ENCODE results near the gene ZNF440. TPM values are rescaled to one million over a fixed set of nuclear protein-coding genes. Genes with fewer than 3 reads are reported as not detected.
A peak's percentile ranks its signal among the peaks of the same experiment; 100 is the strongest.
"Not testable (repeated sequence)": the region's sequence is repeated elsewhere in the genome, so short reads cannot be mapped to it uniquely, and the experiment has no call there.

ZNF440 gene
- total and polyA plus RNA-seq, 2 experiments from 2014 or later = 5.7 to 15.5 TPM

- TF ChIP-seq, protein P1, sequence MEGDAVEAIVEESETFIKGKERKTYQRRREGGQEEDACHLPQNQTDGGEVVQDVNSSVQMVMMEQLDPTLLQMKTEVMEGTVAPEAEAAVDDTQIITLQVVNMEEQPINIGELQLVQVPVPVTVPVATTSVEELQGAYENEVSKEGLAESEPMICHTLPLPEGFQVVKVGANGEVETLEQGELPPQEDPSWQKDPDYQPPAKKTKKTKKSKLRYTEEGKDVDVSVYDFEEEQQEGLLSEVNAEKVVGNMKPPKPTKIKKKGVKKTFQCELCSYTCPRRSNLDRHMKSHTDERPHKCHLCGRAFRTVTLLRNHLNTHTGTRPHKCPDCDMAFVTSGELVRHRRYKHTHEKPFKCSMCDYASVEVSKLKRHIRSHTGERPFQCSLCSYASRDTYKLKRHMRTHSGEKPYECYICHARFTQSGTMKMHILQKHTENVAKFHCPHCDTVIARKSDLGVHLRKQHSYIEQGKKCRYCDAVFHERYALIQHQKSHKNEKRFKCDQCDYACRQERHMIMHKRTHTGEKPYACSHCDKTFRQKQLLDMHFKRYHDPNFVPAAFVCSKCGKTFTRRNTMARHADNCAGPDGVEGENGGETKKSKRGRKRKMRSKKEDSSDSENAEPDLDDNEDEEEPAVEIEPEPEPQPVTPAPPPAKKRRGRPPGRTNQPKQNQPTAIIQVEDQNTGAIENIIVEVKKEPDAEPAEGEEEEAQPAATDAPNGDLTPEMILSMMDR (IDR thresholded peaks at IDR 0.05; ENCODE audit: low read depth, low read length) = no peak
- H3K9me3 ChIP-seq (ENCODE audit: low read depth) = no peaks in the 10 kb centered on the region
- no peak overlapping the region for H3K4me3 ChIP-seq
- no peaks in the 10 kb centered on the region for H3K27me3 ChIP-seq
- DNase-seq (ENCODE audit: low read depth in 1 of 2, low spot score in 1 of 2) = no peak
- H3K36me3 ChIP-seq = no peaks in the 10 kb centered on the region
- no peak overlapping the region for H3K27ac ChIP-seq
- H3K4me1 ChIP-seq (ENCODE audit: low read depth) = no peaks in the 10 kb centered on the region
Measured at GRCh38 chr19:11843722-11844121, 29.6 kb downstream of the ZNF440 start.

DNA sequence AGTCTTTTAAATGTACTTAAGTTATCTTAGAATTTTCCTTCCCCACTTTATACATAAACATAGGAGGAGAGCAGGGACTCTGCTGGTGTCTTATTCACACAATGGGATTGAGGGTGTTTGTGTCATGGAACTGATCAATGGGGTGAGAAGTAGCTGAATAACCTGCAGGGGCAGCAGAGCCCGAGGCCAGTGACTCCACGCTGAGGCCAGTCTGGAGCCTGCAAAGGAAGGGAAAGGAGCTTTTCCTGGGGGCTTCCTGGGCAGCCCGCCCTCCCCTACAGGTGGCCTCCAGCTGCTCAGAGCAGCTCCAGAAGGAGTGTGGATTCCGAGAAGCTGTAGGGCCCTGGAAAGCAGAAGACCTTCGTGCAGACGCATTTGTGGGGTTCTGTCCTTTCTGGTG is 33.5 kb downstream of the ZNF440 start:
- DNase-seq (ENCODE audit: low read depth in 1 of 2, low spot score in 1 of 2); H3K27ac ChIP-seq; H3K36me3 ChIP-seq; H3K4me3 ChIP-seq; H3K4me1 ChIP-seq (ENCODE audit: low read depth); H3K27me3 ChIP-seq; H3K9me3 ChIP-seq (ENCODE audit: low read depth): not testable (repeated sequence)
- TF ChIP-seq, protein P1 (IDR thresholded peaks at IDR 0.05; ENCODE audit: low read depth, low read length) = peak; percentile 5

- Histone ChIP-seq H3K4me1 (ENCODE audit: low read depth) (no peaks in the 10 kb centered on the region), H3K27me3 (no peaks in the 10 kb centered on the region), H3K9me3 (ENCODE audit: low read depth) (no peaks in the 10 kb centered on the region), H3K27ac (no peak overlapping the region), H3K36me3 (no peaks in the 10 kb centered on the region), H3K4me3 (no peak overlapping the region)
- no peak for DNase-seq (ENCODE audit: low read depth in 1 of 2, low spot score in 1 of 2)
- TF ChIP-seq, protein P1 (IDR thresholded peaks at IDR 0.05; ENCODE audit: low read depth, low read length) = no peak
Measured at GRCh38 chr19:11848200-11848593, 34.1 kb downstream of the ZNF440 start.

DNA sequence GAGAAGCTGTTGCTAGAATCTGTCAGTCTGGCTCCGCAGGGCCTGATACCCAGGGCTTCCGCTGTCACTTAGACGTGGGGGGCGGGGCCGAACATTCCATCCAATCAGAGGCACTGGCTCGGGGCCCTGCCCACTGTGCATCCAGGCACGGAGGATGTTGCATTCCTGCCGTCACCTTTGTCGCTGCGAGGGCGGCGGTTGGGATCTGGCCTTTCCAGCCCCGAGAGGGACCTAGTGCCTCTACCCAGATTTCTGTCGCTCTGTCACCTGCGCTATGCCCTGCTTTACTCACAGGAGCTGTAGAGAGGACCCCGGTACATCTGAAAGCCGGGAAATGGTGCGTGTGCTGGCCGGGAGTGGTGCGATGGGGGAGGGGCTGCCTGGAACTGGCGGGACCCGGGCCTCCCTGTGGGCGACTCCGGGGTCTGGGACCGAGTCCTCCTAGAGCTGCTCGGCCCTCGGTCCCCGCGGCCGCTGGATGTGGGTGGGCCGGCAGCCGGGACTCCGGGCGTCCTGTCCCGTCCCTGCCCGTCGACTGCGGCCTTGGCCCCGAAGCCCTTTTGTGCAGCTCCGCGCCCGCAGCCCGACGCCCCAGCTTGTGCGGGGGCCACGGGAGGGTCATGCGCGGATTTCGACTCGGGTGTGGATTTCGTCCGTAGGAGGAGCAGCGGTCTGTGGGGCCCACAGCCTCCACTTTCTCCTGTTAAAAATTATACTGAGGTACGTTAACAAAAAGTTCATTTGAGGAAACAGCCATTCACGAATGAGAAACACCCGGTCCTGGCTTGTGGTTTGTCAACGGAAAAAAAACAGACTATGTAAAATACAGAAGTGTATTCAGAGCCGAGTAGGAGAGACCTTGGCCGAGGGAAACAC is 34.8 kb downstream of the ZNF440 start, which contains the start of gene ZNF439:
ZNF439 (plus strand) TSS at position 133 of the 876 bp plus-strand sequence; CDS start at position 275, 142 bp downstream.
- Histone ChIP-seq H3K4me3 (peak within 1 kb of the TSS; percentile 21), H3K27ac (no peak within 1 kb of the TSS)
- DNase-seq (ENCODE audit: low read depth in 1 of 2, low spot score in 1 of 2) = peak; percentile 72 to 83

GRCh38 chr19:11850289-11850688 is 36.2 kb downstream of the ZNF440 start:
- H3K9me3 ChIP-seq (ENCODE audit: low read depth); H3K4me3 ChIP-seq; H3K27ac ChIP-seq; H3K27me3 ChIP-seq; H3K4me1 ChIP-seq (ENCODE audit: low read depth); H3K36me3 ChIP-seq; DNase-seq (ENCODE audit: low read depth in 1 of 2, low spot score in 1 of 2): not testable (repeated sequence)

More for the DNA sequence above, 34.8 kb downstream of the ZNF440 start, which contains the start of gene ZNF439:
- TF ChIP-seq, protein P1 (IDR thresholded peaks at IDR 0.05; ENCODE audit: low read depth, low read length) = no peak
- Histone ChIP-seq H3K27me3 (no peaks in the 10 kb centered on the region), H3K36me3 (no peaks in the 10 kb centered on the region), H3K4me1 (ENCODE audit: low read depth) (no peaks in the 10 kb centered on the region), H3K9me3 (ENCODE audit: low read depth) (no peaks in the 10 kb centered on the region)

DNA sequence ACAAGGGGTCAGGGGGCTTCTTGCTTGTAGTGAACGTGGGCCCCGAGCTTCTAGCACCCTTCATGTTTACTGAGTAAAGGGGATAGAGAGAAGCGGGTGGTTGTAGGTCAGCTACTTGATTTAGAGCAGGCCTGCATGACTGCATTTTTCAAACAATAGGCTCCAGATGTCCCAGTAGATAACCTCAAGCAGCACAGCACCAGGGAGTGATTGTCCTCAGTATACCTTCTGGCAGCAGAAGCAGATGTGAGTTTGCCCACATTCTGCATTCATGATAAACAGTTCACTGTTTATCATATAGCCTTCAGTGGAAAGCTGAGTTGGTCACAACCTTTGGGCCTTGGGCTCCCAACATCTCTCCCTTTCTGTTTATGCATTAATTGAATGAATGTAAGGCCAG is 39.3 kb downstream of the ZNF440 start:
- DNase-seq (ENCODE audit: low read depth in 1 of 2, low spot score in 1 of 2) = no peak
- H3K36me3 ChIP-seq = no peaks in the 10 kb centered on the region
- H3K27me3 ChIP-seq = no peaks in the 10 kb centered on the region
- H3K4me1 ChIP-seq (ENCODE audit: low read depth) = no peaks in the 10 kb centered on the region
- no peak overlapping the region for H3K4me3 ChIP-seq
- TF ChIP-seq, protein P1 (IDR thresholded peaks at IDR 0.05; ENCODE audit: low read depth, low read length) = no peak
- H3K9me3 ChIP-seq (ENCODE audit: low read depth) = no peaks in the 10 kb centered on the region
- H3K27ac ChIP-seq = no peak overlapping the region

Measured in cardiac muscle cell (in vitro differentiated cells and primary cell).